ENCODE measurements around the gene KCNJ15.

Gene KCNJ15

GRCh38 chr21:38299671-38300070, 42.9 kb downstream of the KCNJ15 start:
- no peak for DNase-seq (ENCODE audit: low spot score)

- no peak for DNase-seq (ENCODE audit: low spot score)
These were observed 43.4 kb downstream of the KCNJ15 start for GRCh38 chr21:38300141-38300578.

- DNase-seq (ENCODE audit: low spot score): no peak
These were observed 44.8 kb downstream of the KCNJ15 start for GRCh38 chr21:38301321-38302214.

GRCh38 chr21:38303300-38303699, 46.5 kb downstream of the KCNJ15 start:
- DNase-seq (ENCODE audit: low spot score): no peak

GRCh38 chr21:38306433-38307141, 49.8 kb downstream of the KCNJ15 start:
- no peak for DNase-seq (ENCODE audit: low spot score)

GRCh38 chr21:38307771-38308531, 51.2 kb downstream of the KCNJ15 start:
- DNase-seq (ENCODE audit: low spot score): no peak

GRCh38 chr21:38308532-38309119, 51.8 kb downstream of the KCNJ15 start:
- DNase-seq (ENCODE audit: low spot score): no peak

GRCh38 chr21:38310646-38311485, 54.1 kb downstream of the KCNJ15 start:
- DNase-seq (ENCODE audit: low spot score): no peak

GRCh38 chr21:38311765-38312164, 55.0 kb downstream of the KCNJ15 start:
- DNase-seq (ENCODE audit: low spot score): no peak

GRCh38 chr21:38312822-38313221, 56.0 kb downstream of the KCNJ15 start:
- DNase-seq (ENCODE audit: low spot score): no peak

GRCh38 chr21:38314558-38314957, 57.8 kb downstream of the KCNJ15 start:
- no peak for DNase-seq (ENCODE audit: low spot score)

GRCh38 chr21:38315122-38315521, 58.3 kb downstream of the KCNJ15 start:
- no peak for DNase-seq (ENCODE audit: low spot score)

- DNase-seq (ENCODE audit: low spot score): no peak
These were observed 63.0 kb downstream of the KCNJ15 start for GRCh38 chr21:38319781-38320180.

- DNase-seq (ENCODE audit: low spot score): no peak
These were observed 64.8 kb downstream of the KCNJ15 start for GRCh38 chr21:38321568-38321967.

- DNase-seq (ENCODE audit: low spot score): no peak
These were observed 65.6 kb downstream of the KCNJ15 start for GRCh38 chr21:38322311-38322950.

- no peak for DNase-seq (ENCODE audit: low spot score)
These were observed 67.1 kb downstream of the KCNJ15 start for GRCh38 chr21:38323721-38324531.

- no peak for DNase-seq (ENCODE audit: low spot score)
These were observed 68.4 kb downstream of the KCNJ15 start for GRCh38 chr21:38325216-38325615.

GRCh38 chr21:38325731-38326420, 69.1 kb downstream of the KCNJ15 start:
- DNase-seq (ENCODE audit: low spot score): no peak

- no peak for DNase-seq (ENCODE audit: low spot score)
These were observed 69.6 kb downstream of the KCNJ15 start for GRCh38 chr21:38326429-38326828.
